ENCODE results near the gene HK3.

HK3 gene

DNA sequence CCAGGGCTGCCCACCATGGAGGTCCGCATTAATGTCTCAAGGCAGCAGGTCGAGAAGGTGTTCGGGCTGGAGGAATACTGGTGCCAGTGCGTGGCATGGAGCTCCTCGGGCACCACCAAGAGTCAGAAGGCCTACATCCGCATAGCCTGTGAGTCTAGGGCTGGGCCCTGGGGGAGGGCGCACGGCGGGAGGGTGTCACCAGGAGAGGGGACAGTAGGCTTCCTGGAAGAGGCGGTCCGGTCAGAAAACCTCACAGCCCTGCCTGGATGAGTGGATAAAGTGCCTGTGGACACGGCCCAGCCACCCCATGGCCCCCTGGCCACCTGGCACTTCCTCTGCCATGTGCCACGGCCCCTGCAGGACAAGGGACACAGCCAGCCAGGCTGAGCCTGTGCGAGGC is 31.0 kb downstream of the HK3 start:
- no peak for TF ChIP-seq CTCF (IDR thresholded peaks at IDR 0.05)

- no peak for TF ChIP-seq CTCF (IDR thresholded peaks at IDR 0.05)
Measured at GRCh38 chr5:176866707-176867310, 32.3 kb downstream of the HK3 start.

DNA sequence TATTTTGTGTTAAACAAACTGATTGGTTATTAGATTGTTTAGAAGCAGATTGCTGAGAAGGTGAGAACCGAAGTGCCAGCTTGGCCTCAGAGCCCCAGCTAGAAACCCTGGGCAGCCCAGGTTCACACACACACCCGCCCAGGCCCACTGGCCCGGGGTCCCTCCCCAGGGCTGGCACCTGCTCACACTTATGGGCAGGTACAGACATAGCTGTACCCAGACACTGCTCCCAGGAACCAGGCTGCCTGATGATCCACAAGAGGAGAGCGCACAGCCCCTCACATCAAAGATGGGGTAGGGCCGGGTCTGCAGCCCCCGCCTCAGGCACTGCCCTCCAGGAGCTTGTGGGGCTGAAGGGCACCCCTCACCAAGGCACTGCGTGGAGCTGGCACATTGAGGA is 33.2 kb downstream of the HK3 start:
- no peak for TF ChIP-seq CTCF (IDR thresholded peaks at IDR 0.05)

GRCh38 chr5:176864755-176865154 is 34.4 kb downstream of the HK3 start:
- TF ChIP-seq CTCF (IDR thresholded peaks at IDR 0.05), result no peak

GRCh38 chr5:176863765-176864098 is 35.4 kb downstream of the HK3 start:
- TF ChIP-seq CTCF (IDR thresholded peaks at IDR 0.05), result no peak

DNA sequence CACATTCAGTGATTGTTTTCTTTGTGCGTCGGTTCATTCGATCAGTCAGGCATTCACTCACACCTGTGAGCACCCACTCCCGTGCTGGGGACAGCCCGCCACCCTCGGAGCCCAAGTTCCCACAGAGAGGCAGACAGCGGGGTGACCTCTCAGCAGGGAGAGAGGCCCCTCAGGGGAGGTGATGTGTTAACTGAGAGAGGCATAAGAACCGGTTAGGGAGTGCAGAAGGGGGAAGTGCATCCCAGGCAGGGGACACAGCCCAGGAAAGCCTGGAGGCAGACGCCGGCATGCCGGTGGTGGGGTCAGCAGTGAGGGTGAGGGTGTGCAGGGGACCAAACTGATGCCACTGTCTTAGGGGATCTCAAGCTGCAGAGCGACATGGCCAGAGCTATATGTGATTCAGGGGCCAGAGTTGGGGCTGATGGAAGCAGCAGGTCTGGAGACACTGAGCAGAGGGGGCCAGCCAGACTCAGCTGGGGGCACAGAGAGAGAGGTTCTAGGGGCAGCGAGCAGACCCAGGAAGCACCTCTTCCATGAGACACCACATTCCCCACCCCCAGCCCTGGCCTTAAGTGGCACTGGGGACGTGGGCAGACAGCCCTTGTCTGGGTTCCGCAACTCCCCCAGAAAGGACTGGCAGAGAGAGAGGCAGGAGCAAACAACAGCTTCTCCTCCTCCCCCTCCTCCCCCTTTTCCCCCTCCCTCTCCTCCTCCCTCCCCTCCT is 35.9 kb downstream of the HK3 start:
- TF ChIP-seq CTCF (IDR thresholded peaks at IDR 0.05), result no peak

DNA sequence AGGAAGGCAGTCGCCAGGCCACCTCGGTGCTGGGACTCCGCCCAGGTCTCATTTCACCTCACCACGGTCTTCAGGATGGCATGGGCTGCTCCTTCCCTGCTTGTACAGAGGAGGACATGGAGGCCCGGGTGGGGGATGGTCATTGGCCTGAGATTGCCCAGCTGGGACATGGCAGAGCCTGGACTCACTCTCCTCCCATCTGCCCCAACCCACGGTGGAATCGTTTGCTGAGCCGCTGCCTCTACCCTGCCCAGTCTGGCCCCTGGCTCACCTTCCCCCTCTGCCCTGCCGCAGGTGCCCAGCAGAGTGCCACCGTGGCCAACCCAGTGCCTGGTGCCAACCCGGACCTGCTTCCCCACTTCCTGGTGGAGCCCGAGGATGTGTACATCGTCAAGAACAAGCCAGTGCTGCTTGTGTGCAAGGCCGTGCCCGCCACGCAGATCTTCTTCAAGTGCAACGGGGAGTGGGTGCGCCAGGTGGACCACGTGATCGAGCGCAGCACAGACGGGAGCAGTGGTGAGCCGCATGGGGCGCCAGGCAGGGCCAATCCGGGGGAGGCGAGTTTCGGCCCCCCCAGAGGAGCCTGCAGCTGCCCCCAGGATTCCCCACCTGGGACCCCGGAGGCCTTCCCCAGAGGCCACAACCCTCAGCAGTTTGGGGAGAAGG is 36.7 kb downstream of the HK3 start:
- TF ChIP-seq CTCF (IDR thresholded peaks at IDR 0.05), result no peak
